Activated CD4-positive, CD25-positive, alpha-beta regulatory T cell treated with anti-CD3 and anti-CD28 coated beads, Interleukin-2, amount 50 U/mL, for 72 hours (primary cell): ENCODE measurements around the gene ILKAP.

Experiments
- DNase-seq: peaks from one replicate; pipeline ENCODE4 v3.0.0; 2021

Gene ILKAP

GRCh38 chr2:238203094-238203972 is at the start of gene ILKAP:
Gene ILKAP (minus strand): TSS chr2:238203695. CDS start chr2:238203553, 142 bp downstream.
- peak; percentile 93 for DNase-seq

GRCh38 chr2:238252766-238253630 is 49.5 kb upstream of the ILKAP start:
- DNase-seq = no peak

- no peak for DNase-seq
These were observed 48.5 kb upstream of the ILKAP start for GRCh38 chr2:238251986-238252385.

- no peak for DNase-seq
These were observed 47.8 kb upstream of the ILKAP start for GRCh38 chr2:238251331-238251730.

GRCh38 chr2:238250896-238251295 is 47.4 kb upstream of the ILKAP start:
- DNase-seq = no peak

- no peak for DNase-seq
These were observed 44.5 kb upstream of the ILKAP start for GRCh38 chr2:238247841-238248453.

GRCh38 chr2:238247002-238247822 is 43.7 kb upstream of the ILKAP start:
- no peak for DNase-seq

GRCh38 chr2:238244151-238244550 is 40.7 kb upstream of the ILKAP start:
- no peak for DNase-seq

GRCh38 chr2:238243496-238244076 is 40.1 kb upstream of the ILKAP start:
- no peak for DNase-seq

GRCh38 chr2:238242731-238243495 is 39.4 kb upstream of the ILKAP start:
- no peak for DNase-seq

GRCh38 chr2:238241970-238242369 is 38.5 kb upstream of the ILKAP start:
- no peak for DNase-seq

GRCh38 chr2:238240757-238241711 is 37.5 kb upstream of the ILKAP start:
- no peak for DNase-seq

GRCh38 chr2:238239863-238240756 is 36.6 kb upstream of the ILKAP start, which contains the start of gene HES6:
Gene HES6 (minus strand): TSS chr2:238240038. CDS start chr2:238239905, 133 bp downstream.
- peak; percentile 85 for DNase-seq

- DNase-seq = no peak
These were observed 36.0 kb upstream of the ILKAP start for GRCh38 chr2:238239543-238239862.

GRCh38 chr2:238238766-238239542 is 35.5 kb upstream of the ILKAP start:
- DNase-seq = peak; percentile 52

- DNase-seq = no peak
These were observed 34.8 kb upstream of the ILKAP start for GRCh38 chr2:238238311-238238765.

GRCh38 chr2:238237431-238238135 is 34.1 kb upstream of the ILKAP start:
- DNase-seq = no peak
